Endothelial cell of umbilical vein (primary cell): ENCODE data around the gene PDK2.

Experiments used
- EZH2 ChIP-seq: IDR thresholded peaks from 2 replicates; pipeline ENCODE4 v1.6.1; 2012; ENCODE audit warnings: borderline replicate concordance, low read depth, mild to moderate bottlenecking, moderate library complexity, low read length, inconsistent platforms; ENCODE audit not compliant: severe bottlenecking
- TF ChIP-seq, protein P1 (sequence below), 2 donors: IDR thresholded peaks; 1 replicate in 1 of 2; 2 replicates in 1 of 2; pipeline ENCODE4 v1.5.1; 2011; ENCODE audit warnings: low read length in 2 of 2, mild to moderate bottlenecking in 2 of 2, moderate library complexity in 2 of 2, control low read depth in 1 of 2, inconsistent platforms in 1 of 2, low read depth in 1 of 2; ENCODE audit not compliant: insufficient read depth in 1 of 2; ENCODE audit errors: extremely low read depth in 1 of 2

GRCh38 chr17:50066995-50067394 lies 28.2 kb upstream of the PDK2 start:
- TF ChIP-seq EZH2, result no peak
- TF ChIP-seq, protein P1, sequence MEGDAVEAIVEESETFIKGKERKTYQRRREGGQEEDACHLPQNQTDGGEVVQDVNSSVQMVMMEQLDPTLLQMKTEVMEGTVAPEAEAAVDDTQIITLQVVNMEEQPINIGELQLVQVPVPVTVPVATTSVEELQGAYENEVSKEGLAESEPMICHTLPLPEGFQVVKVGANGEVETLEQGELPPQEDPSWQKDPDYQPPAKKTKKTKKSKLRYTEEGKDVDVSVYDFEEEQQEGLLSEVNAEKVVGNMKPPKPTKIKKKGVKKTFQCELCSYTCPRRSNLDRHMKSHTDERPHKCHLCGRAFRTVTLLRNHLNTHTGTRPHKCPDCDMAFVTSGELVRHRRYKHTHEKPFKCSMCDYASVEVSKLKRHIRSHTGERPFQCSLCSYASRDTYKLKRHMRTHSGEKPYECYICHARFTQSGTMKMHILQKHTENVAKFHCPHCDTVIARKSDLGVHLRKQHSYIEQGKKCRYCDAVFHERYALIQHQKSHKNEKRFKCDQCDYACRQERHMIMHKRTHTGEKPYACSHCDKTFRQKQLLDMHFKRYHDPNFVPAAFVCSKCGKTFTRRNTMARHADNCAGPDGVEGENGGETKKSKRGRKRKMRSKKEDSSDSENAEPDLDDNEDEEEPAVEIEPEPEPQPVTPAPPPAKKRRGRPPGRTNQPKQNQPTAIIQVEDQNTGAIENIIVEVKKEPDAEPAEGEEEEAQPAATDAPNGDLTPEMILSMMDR (IDR thresholded peaks at IDR 0.05; ENCODE audit: extremely low read depth in 1 of 2, insufficient read depth in 1 of 2, low read depth in 1 of 2, low read length in 2 of 2), result no peak
